ENCODE results near the gene CADM2. TPM values are rescaled to one million over a fixed set of nuclear protein-coding genes. Genes with fewer than 3 reads are reported as not detected.

Gene CADM2
- total RNA-seq, 1 experiment from 2014 or later = not detected

- DNase-seq (ENCODE audit: low spot score) = peak; percentile 8
These were observed 613.0 kb downstream of the CADM2 start for GRCh38 chr3:85571835-85572234.

- no peak for DNase-seq (ENCODE audit: low spot score)
These were observed 613.6 kb downstream of the CADM2 start for GRCh38 chr3:85572426-85572825.

GRCh38 chr3:85572978-85573377 is 614.2 kb downstream of the CADM2 start:
- DNase-seq (ENCODE audit: low spot score) = no peak

- no peak for DNase-seq (ENCODE audit: low spot score)
These were observed 615.4 kb downstream of the CADM2 start for GRCh38 chr3:85574006-85574705.

- DNase-seq (ENCODE audit: low spot score) = peak; percentile 49
These were observed 617.4 kb downstream of the CADM2 start for GRCh38 chr3:85576091-85576690.

- no peak for DNase-seq (ENCODE audit: low spot score)
These were observed 618.0 kb downstream of the CADM2 start for GRCh38 chr3:85576697-85577200.

GRCh38 chr3:85584779-85585356 is 626.1 kb downstream of the CADM2 start:
- DNase-seq (ENCODE audit: low spot score) = no peak

GRCh38 chr3:85586018-85586417 is 627.2 kb downstream of the CADM2 start:
- no peak for DNase-seq (ENCODE audit: low spot score)

GRCh38 chr3:85589145-85589544 is 630.4 kb downstream of the CADM2 start:
- no peak for DNase-seq (ENCODE audit: low spot score)

GRCh38 chr3:85591451-85591850 is 632.7 kb downstream of the CADM2 start:
- no peak for DNase-seq (ENCODE audit: low spot score)

- DNase-seq (ENCODE audit: low spot score) = no peak
These were observed 633.5 kb downstream of the CADM2 start for GRCh38 chr3:85592256-85592655.

- no peak for DNase-seq (ENCODE audit: low spot score)
These were observed 635.9 kb downstream of the CADM2 start for GRCh38 chr3:85594676-85595075.

GRCh38 chr3:85603378-85603777 is 644.6 kb downstream of the CADM2 start:
- no peak for DNase-seq (ENCODE audit: low spot score)

- DNase-seq (ENCODE audit: low spot score) = no peak
These were observed 645.9 kb downstream of the CADM2 start for GRCh38 chr3:85604641-85605040.

- DNase-seq (ENCODE audit: low spot score) = no peak
These were observed 646.3 kb downstream of the CADM2 start for GRCh38 chr3:85605066-85605465.

- DNase-seq (ENCODE audit: low spot score) = no peak
These were observed 667.9 kb downstream of the CADM2 start for GRCh38 chr3:85626662-85627061.

GRCh38 chr3:85627932-85628331 is 669.1 kb downstream of the CADM2 start:
- no peak for DNase-seq (ENCODE audit: low spot score)

- no peak for DNase-seq (ENCODE audit: low spot score)
These were observed 672.3 kb downstream of the CADM2 start for GRCh38 chr3:85631070-85631469.

GRCh38 chr3:85632921-85633320 is 674.1 kb downstream of the CADM2 start:
- no peak for DNase-seq (ENCODE audit: low spot score)

- DNase-seq (ENCODE audit: low spot score) = no peak
These were observed 693.6 kb downstream of the CADM2 start for GRCh38 chr3:85652360-85652759.

- DNase-seq (ENCODE audit: low spot score) = no peak
These were observed 701.7 kb downstream of the CADM2 start for GRCh38 chr3:85660451-85660850.

- no peak for DNase-seq (ENCODE audit: low spot score)
These were observed 703.7 kb downstream of the CADM2 start for GRCh38 chr3:85662462-85662861.

- DNase-seq (ENCODE audit: low spot score) = no peak
These were observed 709.0 kb downstream of the CADM2 start for GRCh38 chr3:85667744-85668143.
